Mesenchymal stem cell (in vitro differentiated cells and primary cell): Measurements from ENCODE around the gene PARP4.

ENCODE experiments used
- DNase-seq: peaks from one replicate; pipeline ENCODE4 v3.0.0-alpha.2; 2013
- H2AFZ ChIP-seq: one replicate; pipeline ENCODE4 v1.6.1; 2013; ENCODE audit warnings: low read depth, mild to moderate bottlenecking, control low read depth, inconsistent platforms, low read length, moderate library complexity
- H2AK5ac ChIP-seq: 2 replicates; pipeline ENCODE4 v1.6.1; 2013; ENCODE audit warnings: low read length, moderate library complexity, mild to moderate bottlenecking, inconsistent platforms; ENCODE audit not compliant: severe bottlenecking
- H2BK120ac ChIP-seq: one replicate; pipeline ENCODE4 v1.6.1; 2013; ENCODE audit warnings: low read depth, mild to moderate bottlenecking, inconsistent platforms, low read length, moderate library complexity
- H2BK12ac ChIP-seq, 2 experiments: one replicate each; pipeline ENCODE4 v1.6.1; 2013; ENCODE audit warnings: inconsistent platforms in 2 of 2, low read length in 2 of 2, mild to moderate bottlenecking in 2 of 2, moderate library complexity in 2 of 2, control low read depth in 1 of 2
- H2BK15ac ChIP-seq: one replicate; pipeline ENCODE4 v1.6.1; 2013; ENCODE audit warnings: mild to moderate bottlenecking, low read depth, inconsistent platforms; ENCODE audit not compliant: poor library complexity, severe bottlenecking
- H2BK5ac ChIP-seq: 2 replicates; pipeline ENCODE4 v1.6.1; 2013; ENCODE audit warnings: low read depth, mild to moderate bottlenecking, low read length, control low read depth, inconsistent platforms; ENCODE audit not compliant: poor library complexity, severe bottlenecking
- H3K14ac ChIP-seq, 2 experiments: one replicate each; pipeline ENCODE4 v1.6.1; 2013; ENCODE audit warnings: inconsistent platforms in 2 of 2, low read length in 2 of 2, control low read depth in 1 of 2, mild to moderate bottlenecking in 1 of 2, moderate library complexity in 1 of 2
- H3K18ac ChIP-seq, 2 experiments: one replicate each; pipeline ENCODE4 v1.6.1; 2013; ENCODE audit warnings: inconsistent platforms in 2 of 2, low read length in 2 of 2, control low read depth in 1 of 2, low read depth in 1 of 2, mild to moderate bottlenecking in 1 of 2
- H3K23ac ChIP-seq, 2 experiments: one replicate each; pipeline ENCODE4 v1.6.1; 2013; ENCODE audit warnings: inconsistent platforms in 2 of 2, low read length in 2 of 2, mild to moderate bottlenecking in 2 of 2, moderate library complexity in 2 of 2, control low read depth in 1 of 2
- H3K27ac ChIP-seq: 2 replicates; pipeline ENCODE4 v1.5.1; 2013; ENCODE audit warnings: mild to moderate bottlenecking, moderate library complexity, low read length, control low read depth, inconsistent platforms; ENCODE audit not compliant: poor library complexity, severe bottlenecking
- H3K27me3 ChIP-seq, 2 experiments: 2 replicates each; pipeline versions ENCODE4 v1.6.1 to v1.7.0; 2013; ENCODE audit warnings: low read length in 2 of 2, mild to moderate bottlenecking in 2 of 2, moderate library complexity in 2 of 2, control low read depth in 1 of 2, inconsistent platforms in 1 of 2; ENCODE audit not compliant: control insufficient read depth in 1 of 2, insufficient read depth in 1 of 2
- H3K36me3 ChIP-seq, 2 experiments: 2 replicates each; pipeline versions ENCODE4 v1.6.1 to v1.7.0; 2013; ENCODE audit warnings: low read length in 2 of 2, control low read depth in 1 of 2, inconsistent platforms in 1 of 2, low read depth in 1 of 2, mild to moderate bottlenecking in 1 of 2; ENCODE audit not compliant: insufficient read depth in 2 of 2, control insufficient read depth in 1 of 2
- H3K4ac ChIP-seq, 2 experiments: one replicate each; pipeline ENCODE4 v1.6.1; 2013; ENCODE audit warnings: inconsistent platforms in 2 of 2, low read length in 2 of 2, mild to moderate bottlenecking in 2 of 2, moderate library complexity in 2 of 2, control low read depth in 1 of 2, low read depth in 1 of 2
- H3K4me1 ChIP-seq: 2 replicates; pipeline ENCODE4 v1.6.1; 2013; ENCODE audit warnings: low read depth, low read length, control low read depth; ENCODE audit not compliant: control insufficient read depth, insufficient read depth
- H3K4me2 ChIP-seq: 2 replicates; pipeline ENCODE4 v1.6.1; 2013; ENCODE audit warnings: low read length, mild to moderate bottlenecking, inconsistent platforms; ENCODE audit not compliant: poor library complexity, severe bottlenecking
- H3K4me3 ChIP-seq, 2 experiments: 2 replicates each; pipeline versions ENCODE4 v1.5.1 to v1.7.0; 2013; ENCODE audit warnings: low read length in 2 of 2, mild to moderate bottlenecking in 2 of 2, control low read depth in 1 of 2, low read depth in 1 of 2; ENCODE audit not compliant: insufficient read depth in 1 of 2
- H3K79me1 ChIP-seq: replicated peaks from 2 replicates; pipeline ENCODE4 v1.6.1; 2013; ENCODE audit warnings: mild to moderate bottlenecking, control low read depth, low read length, inconsistent platforms; ENCODE audit not compliant: poor library complexity, severe bottlenecking
- H3K9ac ChIP-seq: 2 replicates; pipeline ENCODE4 v1.7.0; 2013; ENCODE audit warnings: mild to moderate bottlenecking, low read length, moderate library complexity
- H3K9me3 ChIP-seq: 2 replicates; pipeline ENCODE4 v1.7.0; 2013; ENCODE audit warnings: mild to moderate bottlenecking, low read length; ENCODE audit not compliant: control insufficient read depth
- H4K8ac ChIP-seq: one replicate; pipeline ENCODE4 v1.6.1; 2013; ENCODE audit warnings: inconsistent platforms, mild to moderate bottlenecking, low read length, moderate library complexity
- H4K91ac ChIP-seq: one replicate; pipeline ENCODE4 v1.6.1; 2013; ENCODE audit warnings: mild to moderate bottlenecking, low read length, inconsistent platforms
- WGBS: methylation state at CpG from one replicate; pipeline ENCODE4 v1.1.7; 2013; ENCODE audit warnings: mixed read lengths; 5-methylcytosine and 5-hydroxymethylcytosine counted together

PARP4 gene

GRCh38 chr13:24539500-24540165, 27.1 kb upstream of the PARP4 start:
- Histone ChIP-seq H4K91ac (no peak overlapping the region), H3K14ac (no peak overlapping the region), H3K27me3 (peaks cover 23 to 39% of the 10 kb centered on the region in 2 experiments), H2AFZ (no peak overlapping the region), H3K4me1 (peaks cover 5% of the 10 kb centered on the region), H3K36me3 (no peaks in the 10 kb centered on the region), H3K4ac (no peak overlapping the region), H4K8ac (no peak overlapping the region), H3K27ac (no peak overlapping the region), H3K79me1 (no peaks in the 10 kb centered on the region), H2BK120ac (no peak overlapping the region), H3K18ac (no peak overlapping the region), H2BK15ac (no peak overlapping the region), H2AK5ac (no peak overlapping the region), H2BK5ac (no peak overlapping the region), H3K4me3 (no peak overlapping the region), H3K9me3 (no peaks in the 10 kb centered on the region), H3K9ac (no peak overlapping the region), H2BK12ac (no peak overlapping the region), H3K4me2 (no peak overlapping the region), H3K23ac (no peak overlapping the region)
- 91% methylated on average over 11 of the region's 11 CpGs for WGBS
- no peak for DNase-seq

GRCh38 chr13:24529478-24529877, 16.9 kb upstream of the PARP4 start:
- H2BK5ac ChIP-seq, result no peak overlapping the region
- no peak overlapping the region for H3K14ac ChIP-seq
- no peaks in the 10 kb centered on the region for H3K79me1 ChIP-seq
- no peaks in the 10 kb centered on the region for H3K4me1 ChIP-seq
- no peaks in the 10 kb centered on the region for H3K36me3 ChIP-seq
- H2AFZ ChIP-seq, result no peak overlapping the region
- H4K91ac ChIP-seq, result no peak overlapping the region
- no peak overlapping the region for H2BK12ac ChIP-seq
- no peak overlapping the region for H4K8ac ChIP-seq
- no peak overlapping the region for H3K23ac ChIP-seq
- H3K4me2 ChIP-seq, result no peak overlapping the region
- no peak overlapping the region for H3K27ac ChIP-seq
- no peak overlapping the region for H2AK5ac ChIP-seq
- H3K18ac ChIP-seq, result no peak overlapping the region
- 38% methylated on average over 1 of the region's 1 CpG for WGBS
- H3K4ac ChIP-seq, result no peak overlapping the region
- H3K9me3 ChIP-seq, result no peaks in the 10 kb centered on the region
- no peak for DNase-seq
- no peak overlapping the region for H2BK15ac ChIP-seq
- peaks cover 9 to 32% of the 10 kb centered on the region in 2 experiments for H3K27me3 ChIP-seq
- H3K9ac ChIP-seq, result no peak overlapping the region
- no peak overlapping the region for H3K4me3 ChIP-seq
- H2BK120ac ChIP-seq, result no peak overlapping the region

DNA sequence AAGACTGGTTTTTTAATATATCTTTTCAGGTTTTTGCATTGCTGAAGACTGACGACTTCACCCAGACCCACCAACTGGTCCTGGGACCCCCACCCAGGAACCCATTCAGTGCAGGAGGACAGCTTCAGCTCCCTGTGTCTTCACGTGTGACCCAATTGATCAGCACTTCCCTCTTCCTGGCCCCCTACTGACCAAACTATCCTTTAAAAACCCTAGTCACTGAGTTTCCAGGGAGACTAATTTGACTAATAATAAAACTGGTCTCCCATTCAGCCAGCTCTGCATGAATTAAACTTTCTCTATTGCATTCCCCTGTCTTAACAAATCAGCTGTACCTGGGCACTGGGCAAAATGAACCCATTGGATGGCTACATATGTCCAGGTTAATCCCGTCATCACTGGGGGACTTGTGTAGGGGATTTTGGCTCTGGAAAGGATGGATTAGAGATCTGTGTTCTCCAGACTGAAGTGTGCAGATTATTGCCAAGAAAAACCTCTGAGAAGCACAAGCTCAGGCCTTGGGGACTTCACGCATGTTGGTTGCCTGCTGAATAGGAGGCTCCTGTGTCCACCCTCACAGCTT, 16.3 kb upstream of the PARP4 start:
- Histone ChIP-seq H3K14ac (no peak overlapping the region), H2BK12ac (no peak overlapping the region), H3K9ac (no peak overlapping the region), H2BK15ac (no peak overlapping the region), H3K9me3 (no peaks in the 10 kb centered on the region), H3K36me3 (no peaks in the 10 kb centered on the region), H4K8ac (no peak overlapping the region), H2BK5ac (no peak overlapping the region), H3K18ac (no peak overlapping the region), H3K27ac (no peak overlapping the region), H3K23ac (no peak overlapping the region), H4K91ac (no peak overlapping the region), H3K27me3 (peaks cover 9 to 32% of the 10 kb centered on the region in 2 experiments), H2AFZ (no peak overlapping the region), H2AK5ac (no peak overlapping the region), H3K4ac (no peak overlapping the region), H3K4me1 (no peaks in the 10 kb centered on the region), H3K79me1 (no peaks in the 10 kb centered on the region), H3K4me3 (no peak overlapping the region), H3K4me2 (no peak overlapping the region), H2BK120ac (no peak overlapping the region)
- WGBS, result 72% methylated on average over 4 of the region's 4 CpGs
- no peak for DNase-seq

DNA sequence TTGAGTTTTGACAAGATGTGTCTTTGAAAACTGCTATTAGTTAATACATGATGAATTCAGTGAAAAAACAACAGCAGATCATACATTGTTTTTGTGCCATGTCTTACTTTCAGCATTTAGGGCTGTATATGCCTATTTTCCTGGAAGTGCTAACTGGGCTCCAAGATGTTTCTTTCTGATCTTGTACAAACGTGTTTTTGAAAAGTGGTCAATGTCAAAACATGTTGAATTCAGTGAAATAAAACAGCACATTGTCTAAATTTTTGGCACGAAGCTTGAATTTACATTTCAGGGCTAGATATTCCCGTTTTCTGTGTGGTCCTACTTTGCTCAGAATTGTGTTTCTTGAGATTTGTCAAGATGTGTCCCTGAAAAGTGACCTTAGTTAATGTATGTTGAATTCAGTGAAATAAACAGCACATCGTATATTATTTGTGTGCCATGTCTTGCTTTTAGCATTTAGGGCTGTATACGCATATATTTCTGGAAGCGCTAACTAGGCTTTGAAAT, 14.7 kb upstream of the PARP4 start:
- no peak overlapping the region for H3K9ac ChIP-seq
- H3K4me3 ChIP-seq, result no peak overlapping the region
- no peak overlapping the region for H3K18ac ChIP-seq
- no peak overlapping the region for H2AFZ ChIP-seq
- no peak overlapping the region for H3K4me2 ChIP-seq
- H4K8ac ChIP-seq, result no peak overlapping the region
- DNase-seq, result no peak
- H3K27me3 ChIP-seq, result peaks cover 5 to 20% of the 10 kb centered on the region in 2 experiments
- no peaks in the 10 kb centered on the region for H3K79me1 ChIP-seq
- H3K4me1 ChIP-seq, result no peaks in the 10 kb centered on the region
- no peak overlapping the region for H4K91ac ChIP-seq
- H2BK15ac ChIP-seq, result no peak overlapping the region
- no peak overlapping the region for H2BK5ac ChIP-seq
- H2BK12ac ChIP-seq, result no peak overlapping the region
- H3K23ac ChIP-seq, result no peak overlapping the region
- no peak overlapping the region for H3K14ac ChIP-seq
- no peak overlapping the region for H3K27ac ChIP-seq
- H3K4ac ChIP-seq, result no peak overlapping the region
- H3K36me3 ChIP-seq, result no peaks in the 10 kb centered on the region
- H2BK120ac ChIP-seq, result no peak overlapping the region
- WGBS, result 90% methylated on average over 6 of the region's 6 CpGs
- no peaks in the 10 kb centered on the region for H3K9me3 ChIP-seq
- no peak overlapping the region for H2AK5ac ChIP-seq
